Hematopoietic multipotent progenitor cell treated with erythropoietin and hydrocortisone succinate and interleukin-3 and kit ligand, for 4 days (in vitro differentiated cells): ENCODE measurements around the gene TFPI.
"Not testable (repeated sequence)": the region's sequence is repeated elsewhere in the genome, so short reads cannot be mapped to it uniquely, and the experiment has no call there.

ENCODE experiments used
- DNase-seq: peaks from one replicate; pipeline ENCODE4 v3.0.0-alpha.2; 2015

Gene TFPI

GRCh38 chr2:187554011-187554703 is at the start of gene TFPI:
Gene TFPI (minus strand): TSS chr2:187554435. CDS start chr2:187503768, 50,667 bp downstream.
- DNase-seq, result peak; percentile 80

DNA sequence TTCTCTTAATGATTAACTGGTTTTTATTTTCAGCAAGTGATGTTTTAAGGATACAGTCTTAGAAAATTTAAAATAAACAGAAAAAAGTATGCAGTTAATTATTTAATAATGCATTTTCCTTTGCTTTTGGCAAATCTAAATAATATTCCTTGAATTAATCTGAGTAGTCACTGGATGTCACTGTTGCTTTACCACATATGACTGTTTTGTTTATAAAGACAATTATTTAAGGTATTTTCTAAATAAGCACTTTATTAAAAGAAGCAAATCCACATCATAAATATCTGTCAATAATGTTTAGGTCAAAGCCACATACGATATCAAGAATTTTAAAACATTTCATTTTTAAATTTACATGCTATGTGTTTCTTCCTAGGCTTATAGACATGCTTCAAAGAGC is 40.6 kb upstream of the TFPI start:
- no peak for DNase-seq

GRCh38 chr2:187593697-187594096 is 39.5 kb upstream of the TFPI start:
- DNase-seq, result no peak

DNA sequence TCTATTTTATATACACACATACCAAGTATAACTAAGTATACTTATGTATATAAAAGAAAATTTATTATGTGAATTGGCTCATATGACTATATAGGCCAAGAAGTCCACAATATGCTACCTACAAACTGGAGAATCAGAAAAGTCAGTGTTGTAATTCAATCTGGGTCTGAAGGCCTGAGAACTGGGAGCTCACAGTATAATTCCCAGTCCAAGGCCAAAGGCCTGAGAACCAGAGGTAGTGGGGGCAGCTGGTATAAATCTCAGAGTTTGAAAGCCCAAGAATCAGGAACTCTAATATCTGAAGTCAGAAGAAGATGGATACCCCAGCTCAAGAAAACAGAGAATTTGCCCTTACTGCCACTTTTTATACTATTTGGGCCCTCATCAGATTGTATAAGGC is 38.9 kb upstream of the TFPI start:
- DNase-seq, result no peak

GRCh38 chr2:187590175-187590574 is 35.9 kb upstream of the TFPI start:
- DNase-seq, result no peak

- peak; percentile 74 for DNase-seq
These were observed 31.9 kb upstream of the TFPI start for GRCh38 chr2:187586011-187586641.

- DNase-seq, result peak; percentile 79
These were observed 27.1 kb upstream of the TFPI start for GRCh38 chr2:187581125-187581896.

- DNase-seq, result peak; percentile 90
These were observed 26.4 kb upstream of the TFPI start for GRCh38 chr2:187580462-187581124.

DNA sequence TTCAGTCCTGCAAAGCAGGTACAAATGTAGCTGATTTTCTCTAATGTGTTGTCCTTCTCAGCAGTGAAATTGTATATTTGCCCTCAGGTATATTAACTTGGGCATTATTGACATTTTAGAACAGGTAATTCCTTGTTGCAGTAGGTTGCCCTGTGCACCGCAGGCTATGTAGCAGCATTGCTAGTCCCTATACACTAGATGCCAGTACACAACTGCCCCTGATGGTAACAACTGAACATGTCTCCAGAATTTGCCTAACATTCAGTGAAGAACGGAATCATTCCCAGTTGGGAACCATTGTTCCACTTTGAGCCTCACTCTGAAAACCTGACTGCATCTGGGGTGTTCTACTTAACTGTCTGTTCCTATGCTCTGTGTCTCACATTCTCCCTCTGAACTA is 23.1 kb upstream of the TFPI start:
- DNase-seq, result no peak

DNA sequence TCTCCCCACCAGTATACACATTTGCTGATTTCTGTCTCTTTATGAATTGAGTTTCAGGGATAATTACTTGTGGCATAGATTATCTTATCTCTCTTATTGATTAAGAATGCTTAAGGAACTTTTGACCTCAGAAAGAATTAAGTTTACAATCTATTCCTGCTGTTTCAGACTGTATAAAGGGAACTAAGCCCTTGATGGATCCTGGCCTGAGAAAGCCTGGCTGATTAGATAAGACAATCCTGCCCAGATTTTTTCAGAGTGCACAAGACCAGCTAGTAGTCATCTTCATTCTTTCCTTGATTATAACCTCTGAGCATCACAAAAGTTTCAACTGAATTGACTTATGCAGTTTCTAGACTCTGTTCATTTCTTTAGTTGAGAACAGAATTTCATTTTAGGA is 22.7 kb upstream of the TFPI start:
- peak; percentile 19 for DNase-seq

DNA sequence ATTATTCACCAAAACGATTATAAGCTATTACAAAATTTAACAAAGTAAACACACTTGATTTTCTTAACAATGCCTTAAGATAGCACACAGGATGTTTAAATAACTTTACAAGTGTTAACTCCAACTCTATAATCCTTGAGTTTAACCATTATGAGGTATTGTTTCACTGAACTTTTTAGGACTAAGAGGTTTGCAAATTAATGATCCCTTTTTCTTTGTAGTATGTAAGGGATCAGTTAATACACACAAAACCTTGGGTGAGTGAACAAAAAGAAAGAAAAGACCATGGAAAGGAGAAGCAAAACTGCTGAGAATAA is 21.5 kb upstream of the TFPI start:
- DNase-seq, result no peak

GRCh38 chr2:187574969-187575750 is 20.9 kb upstream of the TFPI start:
- DNase-seq, result no peak

DNA sequence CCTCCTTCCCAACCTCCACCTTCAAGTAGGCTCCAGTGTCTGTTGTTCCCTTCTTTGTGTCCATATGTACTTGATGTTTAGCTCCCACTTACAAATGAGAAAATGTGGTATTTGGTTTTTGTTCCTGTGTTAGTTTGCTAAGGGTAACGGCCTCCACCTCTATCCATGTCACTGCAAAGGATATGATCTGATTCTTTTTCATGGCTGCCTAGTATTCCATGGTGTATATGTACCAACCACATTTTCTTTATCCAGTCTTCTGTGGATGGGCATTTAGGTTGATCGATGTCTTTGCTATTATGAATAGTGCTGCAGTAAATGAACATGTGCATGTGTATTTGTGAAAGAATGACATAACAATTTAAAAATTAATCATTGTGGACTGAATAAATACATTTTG is 19.5 kb upstream of the TFPI start:
- no peak for DNase-seq

GRCh38 chr2:187571996-187572395 is 17.8 kb upstream of the TFPI start:
- DNase-seq, result not testable (repeated sequence)

DNA sequence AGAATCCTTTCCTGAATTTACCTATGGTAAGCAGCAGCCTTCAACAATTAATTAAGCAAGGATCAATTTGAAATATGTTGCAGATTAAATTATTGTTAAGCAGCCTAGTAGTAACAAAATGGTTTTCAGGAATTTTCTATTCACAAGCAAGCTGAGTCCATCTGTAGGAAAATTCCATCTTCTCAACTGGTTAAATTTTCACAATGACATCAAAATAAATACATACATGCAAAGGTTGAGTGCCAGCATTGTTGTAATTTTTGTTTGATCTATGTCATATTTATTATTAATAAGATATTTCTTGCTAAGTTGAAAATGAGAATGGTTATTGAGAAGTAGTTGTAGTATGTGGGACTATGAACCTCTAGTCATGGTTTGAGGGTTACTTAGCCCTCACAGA is 15.3 kb upstream of the TFPI start:
- no peak for DNase-seq

- no peak for DNase-seq
These were observed 14.8 kb upstream of the TFPI start for GRCh38 chr2:187569042-187569441.

- DNase-seq, result peak; percentile 42
These were observed 12.9 kb upstream of the TFPI start for GRCh38 chr2:187567126-187567525.

DNA sequence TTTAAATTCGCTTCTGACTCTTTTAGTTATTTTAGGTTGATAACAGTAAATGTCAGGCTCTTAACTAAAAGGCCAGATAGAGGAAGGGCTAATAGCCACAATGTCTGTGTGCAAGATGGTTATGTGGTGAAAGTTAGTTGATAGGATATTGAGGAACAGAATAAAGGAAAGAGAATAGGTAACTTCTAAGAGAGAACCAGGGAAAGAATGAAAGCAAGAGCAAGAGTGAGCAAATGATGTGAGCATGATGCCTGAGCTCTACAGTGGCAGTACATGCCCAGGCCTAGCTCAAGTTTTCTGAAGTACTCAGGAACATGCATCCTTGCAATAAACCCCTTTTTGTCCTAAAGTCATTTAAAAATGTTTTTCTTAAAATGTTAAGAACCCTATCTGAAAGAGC is 12.5 kb upstream of the TFPI start:
- no peak for DNase-seq

- no peak for DNase-seq
These were observed 12.0 kb upstream of the TFPI start for GRCh38 chr2:187566266-187566665.

DNA sequence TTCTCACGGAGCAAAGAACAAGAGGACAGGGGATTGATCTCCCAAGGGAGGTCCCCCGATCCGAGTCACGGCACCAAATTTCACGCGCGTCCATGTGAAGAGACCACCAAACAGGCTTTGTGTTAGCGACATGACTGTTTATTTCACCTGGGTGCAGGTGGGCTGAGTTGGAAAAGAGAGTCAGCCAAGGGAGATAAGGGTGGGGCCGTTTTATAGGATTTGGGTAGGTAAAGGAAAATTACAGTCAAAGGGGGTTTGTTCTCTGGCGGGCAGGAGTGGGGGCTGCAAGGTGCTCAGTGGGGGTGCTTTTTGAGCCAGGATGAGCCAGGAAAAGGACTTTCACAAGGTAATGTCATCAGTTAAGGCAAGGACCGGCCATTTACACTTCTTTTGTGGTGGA is 11.4 kb upstream of the TFPI start:
- DNase-seq, result not testable (repeated sequence)

- not testable (repeated sequence) for DNase-seq
These were observed 2.3 kb upstream of the TFPI start for GRCh38 chr2:187556493-187556892.

GRCh38 chr2:187554704-187555082 is 458 bp upstream of the TFPI start:
- no peak for DNase-seq
